ENCODE measurements around the gene NUP205.

- peak in 2 of 5 experiments; percentile 78 to 93 for TF ChIP-seq CTCF (IDR thresholded peaks at IDR 0.05)
- TF ChIP-seq POLR2A (IDR thresholded peaks at IDR 0.05), result peak; percentile 89 to 91
Measured at GRCh38 chr7:135662373-135663114, 104.8 kb downstream of the NUP205 start, which contains the start of gene STMP1.
